ENCODE data around the gene DTNA. TPM values are rescaled to one million over a fixed set of nuclear protein-coding genes. Genes with fewer than 3 reads are reported as not detected.
A peak's percentile ranks its signal among the peaks of the same experiment; 100 is the strongest.

Gene DTNA
- total and polyA plus RNA-seq, 2 of the 8 experiments (the other 6 are each of a cell fraction or from before 2014, with no cell fraction given) = 30.2 to 32.7 TPM

- Histone ChIP-seq H3K4me1 (replicated peaks in 1 of 4; ENCODE audit: control insufficient read depth in 3 of 4, insufficient read depth in 4 of 4, low read length in 3 of 4) (0 out of 7 replicates have a peak, but pooled peaks cover 0 to 2% (median 0%) of the 10 kb centered on the region in 4 experiments), H4K8ac (ENCODE audit: extremely low read depth, insufficient read depth, low read length) (peak overlapping the region; percentile 39; the same call in 1 of the 2 replicates), H3K18ac (ENCODE audit: extremely low read depth, low read length) (no peak overlapping the region), H2BK5ac (ENCODE audit: low read depth, low read length) (no peak overlapping the region), H3K23ac (ENCODE audit: insufficient read length) (no peak overlapping the region), H3K27me3 (replicated peaks in 1 of 4; ENCODE audit: control insufficient read depth in 3 of 4, extremely low read depth in 1 of 4, insufficient read depth in 3 of 4, low read length in 3 of 4) (no peaks in the 10 kb centered on the region), H3K27ac (ENCODE audit: low read depth, low read length) (no peak overlapping the region), H3K23me2 (ENCODE audit: low read depth, low read length) (no peaks in the 10 kb centered on the region), H2BK20ac (ENCODE audit: low read length) (no peak overlapping the region), H3K4ac (replicated peaks; ENCODE audit: insufficient read length, low read depth, low read length) (no peak overlapping the region), H2BK15ac (ENCODE audit: low read length) (no peak overlapping the region), H2BK120ac (replicated peaks; ENCODE audit: low read depth, low read length) (no peak overlapping the region), H3K9ac (replicated peaks in 1 of 4; ENCODE audit: extremely low read depth in 1 of 4, low read depth in 3 of 4, low read length in 3 of 4) (no peak overlapping the region), H4K20me1 (replicated peaks in 1 of 2; ENCODE audit: control insufficient read depth in 1 of 2, insufficient read depth in 2 of 2, low read length in 2 of 2) (no peaks in the 10 kb centered on the region), H3K4me2 (ENCODE audit: insufficient read depth in 1 of 2, low read depth in 2 of 2, low read length in 2 of 2) (no peak overlapping the region), H3K36me3 (ENCODE audit: control insufficient read depth in 2 of 4, insufficient read depth in 4 of 4, low read length in 3 of 4) (no peaks in the 10 kb centered on the region), H3K14ac (ENCODE audit: insufficient read length) (no peak overlapping the region), H4K91ac (replicated peaks; ENCODE audit: insufficient read length, low read length) (no peak overlapping the region), H4K5ac (ENCODE audit: insufficient read length, low read depth, low read length) (no peak overlapping the region), H3K4me3 (ENCODE audit: extremely low read depth in 1 of 4, insufficient read depth in 2 of 4, low read depth in 3 of 4, low read length in 4 of 4) (no peak overlapping the region), H2AFZ (ENCODE audit: low read length) (0 out of 2 replicates have a peak overlapping the region, but pooled peaks have one; percentile 93), H3K9me3 (ENCODE audit: insufficient read depth in 2 of 2, low read depth in 1 of 2, low read length in 1 of 2) (no peaks in the 10 kb centered on the region), H2BK12ac (ENCODE audit: low read depth, low read length) (no peak overlapping the region), H3K56ac (replicated peaks; ENCODE audit: insufficient read length, low read depth, low read length) (no peak overlapping the region), H2AK5ac (ENCODE audit: low read depth, low read length) (no peak overlapping the region), H3K79me1 (ENCODE audit: low read depth, low read length) (no peaks in the 10 kb centered on the region), H3K79me2 (ENCODE audit: control insufficient read depth in 1 of 2, insufficient read depth in 2 of 2, low read length in 2 of 2) (no peaks in the 10 kb centered on the region)
- no peak for DNase-seq (ENCODE audit: low read depth in 1 of 2, low spot score in 2 of 2)
- WGBS, 2 experiments (ENCODE audit: extremely low coverage in 1 of 2, insufficient coverage in 1 of 2, insufficient read length in 1 of 2, insufficient replicate concordance in 2 of 2, low coverage in 1 of 2, low lambda C conversion rate in 2 of 2, missing lambda C conversion rate in 1 of 2) = 85% methylated on average over 7 of the region's 7 CpGs; no CpG with 5 or more reads in 1 of the 2 experiments
- no peak for FAIRE-seq
- ChIA-PET CTCF (ENCODE audit: partially characterized antibody) (no interaction called here), POLR2A (ENCODE audit: partially characterized antibody) (no interaction called here)
- TF ChIP-seq EZH2 (IDR thresholded peaks at IDR 0.05; ENCODE audit: low read depth, low read length, severe bottlenecking) (no peak), KDM4A (IDR thresholded peaks at IDR 0.05; ENCODE audit: low read depth, low read length, severe bottlenecking) (no peak), MAFK (IDR thresholded peaks at IDR 0.05; ENCODE audit: low read depth, low read length) (no peak), EP300 (IDR thresholded peaks at IDR 0.05; ENCODE audit: borderline replicate concordance in 1 of 2, low read depth in 2 of 2, low read length in 2 of 2) (no peak), ZNF274 (IDR thresholded peaks at IDR 0.05; ENCODE audit: borderline replicate concordance, extremely low read depth, low read length) (no peak), CREB1 (IDR thresholded peaks at IDR 0.05) (no peak), TAF1 (IDR thresholded peaks at IDR 0.05; ENCODE audit: low read depth, low read length) (no peak), BRCA1 (IDR thresholded peaks at IDR 0.05; ENCODE audit: low read depth, low read length) (no peak), GTF2F1 (IDR thresholded peaks at IDR 0.05; ENCODE audit: borderline replicate concordance, low read depth, low read length) (no peak), SP2 (IDR thresholded peaks at IDR 0.05; ENCODE audit: low read length) (no peak), RFX5 (IDR thresholded peaks at IDR 0.05; ENCODE audit: borderline replicate concordance, low read depth, low read length) (no peak), BCL11A (IDR thresholded peaks at IDR 0.05; ENCODE audit: low read depth in 2 of 2, low read length in 2 of 2) (no peak)
- TF ChIP-seq, protein P1, sequence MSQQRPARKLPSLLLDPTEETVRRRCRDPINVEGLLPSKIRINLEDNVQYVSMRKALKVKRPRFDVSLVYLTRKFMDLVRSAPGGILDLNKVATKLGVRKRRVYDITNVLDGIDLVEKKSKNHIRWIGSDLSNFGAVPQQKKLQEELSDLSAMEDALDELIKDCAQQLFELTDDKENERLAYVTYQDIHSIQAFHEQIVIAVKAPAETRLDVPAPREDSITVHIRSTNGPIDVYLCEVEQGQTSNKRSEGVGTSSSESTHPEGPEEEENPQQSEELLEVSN (IDR thresholded peaks at IDR 0.05) = no peak
Measured at GRCh38 chr18:34928088-34928753, 218.1 kb downstream of the DTNA start.
